SK-N-SH treated with all-trans-retinoic acid at 6 μM for 48 hours (cell line): ENCODE results near the gene DDX24.

Experiments
- ATAC-seq: fragments of 200-7000 bp; cut with Tn5 transposase; 3 replicates; pipeline ENCODE4 v1.9.1; 2020; ENCODE audit warnings: mild to moderate bottlenecking, moderate library complexity
- ARNTL ChIP-seq: fragments of 450-650 bp; formaldehyde crosslinking; IDR thresholded peaks from 2 replicates; pipeline ENCODE4 v1.5.0; 2020; ENCODE audit warnings: low read depth, mild to moderate bottlenecking, moderate library complexity, borderline replicate concordance
- BACH2 ChIP-seq: fragments of 250-450 bp; sonication (Bioruptor Pico); IDR thresholded peaks from 2 replicates; pipeline ENCODE4 v1.9.0; 2021; ENCODE audit warnings: mild to moderate bottlenecking, borderline replicate concordance
- CSDC2 ChIP-seq: fragments of 250-450 bp; sonication (Bioruptor Pico); IDR thresholded peaks from 2 replicates; pipeline ENCODE4 v1.5.0; 2020; ENCODE audit warnings: mild to moderate bottlenecking, moderate library complexity
- ESRRG ChIP-seq: fragments of 250-450 bp; sonication (Bioruptor Pico); IDR thresholded peaks from 2 replicates; pipeline ENCODE4 v1.6.1; 2021; ENCODE audit warnings: mild to moderate bottlenecking
- ISL1 ChIP-seq: fragments of 250-450 bp; sonication (Bioruptor Pico); IDR thresholded peaks from 2 replicates; pipeline ENCODE4 v2.1.2; 2022; ENCODE audit warnings: mild to moderate bottlenecking, moderate library complexity
- OSR1 ChIP-seq: fragments of 250-450 bp; sonication (Bioruptor Pico); IDR thresholded peaks from 2 replicates; pipeline ENCODE4 v1.8.0; 2022; ENCODE audit warnings: moderate library complexity, mild to moderate bottlenecking, inconsistent platforms
- PPARA ChIP-seq: fragments of 250-450 bp; sonication (Bioruptor Pico); IDR thresholded peaks from 2 replicates; pipeline ENCODE4 v1.5.0; 2020; ENCODE audit warnings: mild to moderate bottlenecking, borderline replicate concordance
- RARB ChIP-seq: fragments of 250-450 bp; sonication (Bioruptor Pico); IDR thresholded peaks from 2 replicates; pipeline ENCODE4 v1.8.0; 2021; ENCODE audit warnings: mild to moderate bottlenecking, moderate library complexity
- SNAI2 ChIP-seq: fragments of 250-450 bp; sonication (Bioruptor Pico); IDR thresholded peaks from 2 replicates; pipeline ENCODE4 v1.5.0; 2020; ENCODE audit warnings: mild to moderate bottlenecking, moderate library complexity
- TCF4 ChIP-seq: fragments of 250-450 bp; sonication (Bioruptor Pico); IDR thresholded peaks from 2 replicates; pipeline ENCODE4 v1.8.0; 2021; ENCODE audit warnings: mild to moderate bottlenecking, moderate library complexity, borderline replicate concordance
- TOX ChIP-seq: fragments of 250-450 bp; sonication (Bioruptor Pico); IDR thresholded peaks from 2 replicates; pipeline ENCODE4 v1.8.0; 2021; ENCODE audit warnings: mild to moderate bottlenecking, moderate library complexity, borderline replicate concordance
- ZC3H10 ChIP-seq: fragments of 250-450 bp; sonication (Bioruptor Pico); IDR thresholded peaks from 2 replicates; pipeline ENCODE4 v1.5.1; 2021; ENCODE audit warnings: mild to moderate bottlenecking, moderate library complexity
- ZFP3 ChIP-seq: fragments of 250-450 bp; sonication (Bioruptor Pico); IDR thresholded peaks from 2 replicates; pipeline ENCODE4 v1.5.0; 2020; ENCODE audit warnings: mild to moderate bottlenecking, moderate library complexity
- ZFP30 ChIP-seq: fragments of 450-650 bp; formaldehyde crosslinking; IDR thresholded peaks from 2 replicates; pipeline ENCODE4 v1.5.0; 2022; ENCODE audit warnings: mild to moderate bottlenecking, moderate library complexity
- ZNF565 ChIP-seq: fragments of 450-650 bp; formaldehyde crosslinking; conservative IDR thresholded peaks from 2 replicates; pipeline ENCODE4 v1.5.0; 2020; ENCODE audit warnings: low read depth, mild to moderate bottlenecking, moderate library complexity
- ZNF70 ChIP-seq: fragments of 450-650 bp; formaldehyde crosslinking; IDR thresholded peaks from 2 replicates; pipeline ENCODE4 v1.5.0; 2020; ENCODE audit warnings: mild to moderate bottlenecking, moderate library complexity
- ZNF8 ChIP-seq: fragments of 450-650 bp; formaldehyde crosslinking; IDR thresholded peaks from 2 replicates; pipeline ENCODE4 v1.5.0; 2020; ENCODE audit warnings: mild to moderate bottlenecking, moderate library complexity
- TF ChIP-seq, protein P1 (sequence below): fragments of 250-450 bp; sonication (Bioruptor Pico); IDR thresholded peaks from 2 replicates; pipeline ENCODE4 v1.5.1; 2021; ENCODE audit warnings: mild to moderate bottlenecking, moderate library complexity
- TF ChIP-seq, protein P2 (sequence below): fragments of 250-450 bp; sonication (Bioruptor Pico); IDR thresholded peaks from 2 replicates; pipeline ENCODE4 v1.5.0; 2020; ENCODE audit warnings: mild to moderate bottlenecking, moderate library complexity
- TF ChIP-seq, protein P3 (sequence below): fragments of 250-450 bp; sonication (Bioruptor Pico); IDR thresholded peaks from 2 replicates; pipeline ENCODE4 v1.5.1; 2020; ENCODE audit warnings: low read depth, mild to moderate bottlenecking, moderate library complexity
- TF ChIP-seq, protein P4 (sequence below): fragments of 250-450 bp; sonication (Bioruptor Pico); IDR thresholded peaks from 2 replicates; pipeline ENCODE4 v1.8.0; 2020; ENCODE audit warnings: mild to moderate bottlenecking, moderate library complexity, borderline replicate concordance
- TF ChIP-seq, protein P5 (sequence below): fragments of 250-450 bp; sonication (Bioruptor Pico); IDR thresholded peaks from 2 replicates; pipeline ENCODE4 v1.8.0; 2021; ENCODE audit warnings: low read depth, mild to moderate bottlenecking, moderate library complexity, borderline replicate concordance

Gene DDX24

DNA sequence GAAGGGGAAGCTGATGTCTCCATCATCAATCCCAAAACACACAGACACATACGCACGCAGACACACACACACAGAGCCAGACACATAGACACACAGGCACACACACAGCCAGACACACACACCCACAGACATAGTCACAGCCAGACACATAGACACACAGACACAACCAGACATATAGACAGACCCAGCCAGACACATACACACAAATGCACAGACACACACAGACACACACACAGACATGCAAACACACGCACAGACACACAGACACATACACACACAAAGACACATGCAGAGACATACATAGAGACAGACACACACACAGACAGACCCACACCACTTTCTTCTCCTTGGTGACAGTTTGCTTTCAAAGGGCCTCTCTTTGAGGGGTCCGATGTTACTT, 77.6 kb downstream of the DDX24 start:
- TF ChIP-seq PPARA (CRISPR knock-in tag) (no peak), ZNF8 (CRISPR knock-in tag) (no peak), RARB (CRISPR knock-in tag) (no peak), ESRRG (CRISPR knock-in tag) (no peak), ISL1 (CRISPR knock-in tag) (no peak), OSR1 (CRISPR knock-in tag) (no peak), ARNTL (CRISPR knock-in tag) (no peak), CSDC2 (CRISPR knock-in tag) (no peak), TCF4 (CRISPR knock-in tag) (no peak), ZC3H10 (CRISPR knock-in tag) (no peak), ZNF70 (CRISPR knock-in tag) (no peak), ZFP3 (CRISPR knock-in tag) (no peak), BACH2 (no peak)
- TF ChIP-seq, protein P1, sequence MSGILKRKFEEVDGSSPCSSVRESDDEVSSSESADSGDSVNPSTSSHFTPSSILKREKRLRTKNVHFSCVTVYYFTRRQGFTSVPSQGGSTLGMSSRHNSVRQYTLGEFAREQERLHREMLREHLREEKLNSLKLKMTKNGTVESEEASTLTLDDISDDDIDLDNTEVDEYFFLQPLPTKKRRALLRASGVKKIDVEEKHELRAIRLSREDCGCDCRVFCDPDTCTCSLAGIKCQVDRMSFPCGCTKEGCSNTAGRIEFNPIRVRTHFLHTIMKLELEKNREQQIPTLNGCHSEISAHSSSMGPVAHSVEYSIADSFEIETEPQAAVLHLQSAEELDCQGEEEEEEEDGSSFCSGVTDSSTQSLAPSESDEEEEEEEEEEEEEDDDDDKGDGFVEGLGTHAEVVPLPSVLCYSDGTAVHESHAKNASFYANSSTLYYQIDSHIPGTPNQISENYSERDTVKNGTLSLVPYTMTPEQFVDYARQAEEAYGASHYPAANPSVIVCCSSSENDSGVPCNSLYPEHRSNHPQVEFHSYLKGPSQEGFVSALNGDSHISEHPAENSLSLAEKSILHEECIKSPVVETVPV (CRISPR knock-in tag), result no peak
- TF ChIP-seq, protein P2, sequence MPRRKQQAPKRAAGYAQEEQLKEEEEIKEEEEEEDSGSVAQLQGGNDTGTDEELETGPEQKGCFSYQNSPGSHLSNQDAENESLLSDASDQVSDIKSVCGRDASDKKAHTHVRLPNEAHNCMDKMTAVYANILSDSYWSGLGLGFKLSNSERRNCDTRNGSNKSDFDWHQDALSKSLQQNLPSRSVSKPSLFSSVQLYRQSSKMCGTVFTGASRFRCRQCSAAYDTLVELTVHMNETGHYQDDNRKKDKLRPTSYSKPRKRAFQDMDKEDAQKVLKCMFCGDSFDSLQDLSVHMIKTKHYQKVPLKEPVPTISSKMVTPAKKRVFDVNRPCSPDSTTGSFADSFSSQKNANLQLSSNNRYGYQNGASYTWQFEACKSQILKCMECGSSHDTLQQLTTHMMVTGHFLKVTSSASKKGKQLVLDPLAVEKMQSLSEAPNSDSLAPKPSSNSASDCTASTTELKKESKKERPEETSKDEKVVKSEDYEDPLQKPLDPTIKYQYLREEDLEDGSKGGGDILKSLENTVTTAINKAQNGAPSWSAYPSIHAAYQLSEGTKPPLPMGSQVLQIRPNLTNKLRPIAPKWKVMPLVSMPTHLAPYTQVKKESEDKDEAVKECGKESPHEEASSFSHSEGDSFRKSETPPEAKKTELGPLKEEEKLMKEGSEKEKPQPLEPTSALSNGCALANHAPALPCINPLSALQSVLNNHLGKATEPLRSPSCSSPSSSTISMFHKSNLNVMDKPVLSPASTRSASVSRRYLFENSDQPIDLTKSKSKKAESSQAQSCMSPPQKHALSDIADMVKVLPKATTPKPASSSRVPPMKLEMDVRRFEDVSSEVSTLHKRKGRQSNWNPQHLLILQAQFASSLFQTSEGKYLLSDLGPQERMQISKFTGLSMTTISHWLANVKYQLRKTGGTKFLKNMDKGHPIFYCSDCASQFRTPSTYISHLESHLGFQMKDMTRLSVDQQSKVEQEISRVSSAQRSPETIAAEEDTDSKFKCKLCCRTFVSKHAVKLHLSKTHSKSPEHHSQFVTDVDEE (CRISPR knock-in tag), result no peak
- TF ChIP-seq, protein P3, sequence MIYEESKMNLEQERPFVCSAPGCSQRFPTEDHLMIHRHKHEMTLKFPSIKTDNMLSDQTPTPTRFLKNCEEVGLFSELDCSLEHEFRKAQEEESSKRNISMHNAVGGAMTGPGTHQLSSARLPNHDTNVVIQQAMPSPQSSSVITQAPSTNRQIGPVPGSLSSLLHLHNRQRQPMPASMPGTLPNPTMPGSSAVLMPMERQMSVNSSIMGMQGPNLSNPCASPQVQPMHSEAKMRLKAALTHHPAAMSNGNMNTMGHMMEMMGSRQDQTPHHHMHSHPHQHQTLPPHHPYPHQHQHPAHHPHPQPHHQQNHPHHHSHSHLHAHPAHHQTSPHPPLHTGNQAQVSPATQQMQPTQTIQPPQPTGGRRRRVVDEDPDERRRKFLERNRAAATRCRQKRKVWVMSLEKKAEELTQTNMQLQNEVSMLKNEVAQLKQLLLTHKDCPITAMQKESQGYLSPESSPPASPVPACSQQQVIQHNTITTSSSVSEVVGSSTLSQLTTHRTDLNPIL (CRISPR knock-in tag), result no peak
- TF ChIP-seq, protein P4, sequence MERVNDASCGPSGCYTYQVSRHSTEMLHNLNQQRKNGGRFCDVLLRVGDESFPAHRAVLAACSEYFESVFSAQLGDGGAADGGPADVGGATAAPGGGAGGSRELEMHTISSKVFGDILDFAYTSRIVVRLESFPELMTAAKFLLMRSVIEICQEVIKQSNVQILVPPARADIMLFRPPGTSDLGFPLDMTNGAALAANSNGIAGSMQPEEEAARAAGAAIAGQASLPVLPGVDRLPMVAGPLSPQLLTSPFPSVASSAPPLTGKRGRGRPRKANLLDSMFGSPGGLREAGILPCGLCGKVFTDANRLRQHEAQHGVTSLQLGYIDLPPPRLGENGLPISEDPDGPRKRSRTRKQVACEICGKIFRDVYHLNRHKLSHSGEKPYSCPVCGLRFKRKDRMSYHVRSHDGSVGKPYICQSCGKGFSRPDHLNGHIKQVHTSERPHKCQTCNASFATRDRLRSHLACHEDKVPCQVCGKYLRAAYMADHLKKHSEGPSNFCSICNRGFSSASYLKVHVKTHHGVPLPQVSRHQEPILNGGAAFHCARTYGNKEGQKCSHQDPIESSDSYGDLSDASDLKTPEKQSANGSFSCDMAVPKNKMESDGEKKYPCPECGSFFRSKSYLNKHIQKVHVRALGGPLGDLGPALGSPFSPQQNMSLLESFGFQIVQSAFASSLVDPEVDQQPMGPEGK (CRISPR knock-in tag), result no peak
- ATAC-seq, result no peak

DNA sequence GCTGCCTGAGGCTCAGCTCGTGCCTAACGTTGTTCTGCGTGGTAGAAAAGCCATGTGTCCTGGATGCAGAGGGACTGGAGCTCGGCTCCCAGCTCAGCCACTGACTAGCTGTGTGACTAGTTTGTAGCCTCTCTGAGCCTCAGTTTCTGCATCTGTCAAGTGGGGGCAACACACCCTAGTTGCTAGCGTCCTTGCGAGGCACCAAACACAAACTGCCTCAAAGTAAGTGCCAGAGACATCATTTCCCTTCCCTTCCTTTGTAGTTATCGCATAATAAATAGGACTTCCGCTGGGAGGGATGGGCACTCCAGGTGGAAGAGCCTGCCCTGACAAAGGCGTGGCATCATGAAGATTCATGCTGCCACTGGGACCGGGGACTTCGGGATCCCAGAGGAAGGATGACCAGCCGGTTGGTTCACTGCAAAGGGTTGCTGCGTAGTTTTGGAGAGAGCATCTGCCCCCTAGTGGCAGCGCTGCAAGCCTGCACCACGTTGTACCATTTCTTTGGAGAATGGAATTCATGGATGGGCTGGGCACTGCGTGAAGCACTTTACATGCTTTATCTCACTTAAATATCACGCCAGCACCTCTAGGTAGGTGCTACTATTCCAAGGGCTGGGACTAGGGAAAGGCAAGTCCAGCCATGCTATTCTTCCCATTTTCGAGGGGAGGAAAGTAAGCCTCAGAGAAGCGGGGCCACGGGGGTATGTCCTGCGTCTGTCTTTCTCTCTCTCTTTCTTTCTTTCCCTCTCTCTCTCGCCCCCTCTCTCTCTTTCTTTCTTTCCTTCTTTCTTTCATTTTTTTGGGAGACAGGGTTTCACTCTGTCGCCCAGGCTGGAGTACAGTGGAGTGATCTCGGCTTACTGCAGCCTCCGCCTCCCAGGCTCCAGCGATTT, 79.3 kb downstream of the DDX24 start:
- peak; percentile 97 for ATAC-seq
- TF ChIP-seq PPARA (CRISPR knock-in tag), result no peak
- no peak for TF ChIP-seq RARB (CRISPR knock-in tag)
- no peak for TF ChIP-seq TOX (CRISPR knock-in tag)
- TF ChIP-seq, protein P2 (CRISPR knock-in tag), result no peak
- no peak for TF ChIP-seq TCF4 (CRISPR knock-in tag)
- TF ChIP-seq ZFP3 (CRISPR knock-in tag), result no peak
- no peak for TF ChIP-seq ZFP30 (CRISPR knock-in tag)
- TF ChIP-seq, protein P5, sequence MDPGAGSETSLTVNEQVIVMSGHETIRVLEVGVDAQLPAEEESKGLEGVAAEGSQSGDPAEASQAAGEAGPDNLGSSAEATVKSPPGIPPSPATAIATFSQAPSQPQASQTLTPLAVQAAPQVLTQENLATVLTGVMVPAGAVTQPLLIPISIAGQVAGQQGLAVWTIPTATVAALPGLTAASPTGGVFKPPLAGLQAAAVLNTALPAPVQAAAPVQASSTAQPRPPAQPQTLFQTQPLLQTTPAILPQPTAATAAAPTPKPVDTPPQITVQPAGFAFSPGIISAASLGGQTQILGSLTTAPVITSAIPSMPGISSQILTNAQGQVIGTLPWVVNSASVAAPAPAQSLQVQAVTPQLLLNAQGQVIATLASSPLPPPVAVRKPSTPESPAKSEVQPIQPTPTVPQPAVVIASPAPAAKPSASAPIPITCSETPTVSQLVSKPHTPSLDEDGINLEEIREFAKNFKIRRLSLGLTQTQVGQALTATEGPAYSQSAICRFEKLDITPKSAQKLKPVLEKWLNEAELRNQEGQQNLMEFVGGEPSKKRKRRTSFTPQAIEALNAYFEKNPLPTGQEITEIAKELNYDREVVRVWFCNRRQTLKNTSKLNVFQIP, result no peak
- TF ChIP-seq, protein P3 (CRISPR knock-in tag), result no peak
- TF ChIP-seq ESRRG (CRISPR knock-in tag), result no peak
- TF ChIP-seq, protein P4 (CRISPR knock-in tag), result no peak
- no peak for TF ChIP-seq ZNF565 (CRISPR knock-in tag)
- no peak for TF ChIP-seq ZNF8 (CRISPR knock-in tag)
- TF ChIP-seq SNAI2 (CRISPR knock-in tag), result no peak
- no peak for TF ChIP-seq ARNTL (CRISPR knock-in tag)
- no peak for TF ChIP-seq OSR1 (CRISPR knock-in tag)
- no peak for TF ChIP-seq ZNF70 (CRISPR knock-in tag)
